Fibroblast of skin of left biceps (primary cell): ENCODE data around the gene PRKCQ.

Source experiments
- DNase-seq, 2 experiments: peaks; one replicate each; pipeline ENCODE4 v3.0.0-alpha.2; 2013; ENCODE audit warnings: low read depth in 2 of 2

The PRKCQ gene

DNA sequence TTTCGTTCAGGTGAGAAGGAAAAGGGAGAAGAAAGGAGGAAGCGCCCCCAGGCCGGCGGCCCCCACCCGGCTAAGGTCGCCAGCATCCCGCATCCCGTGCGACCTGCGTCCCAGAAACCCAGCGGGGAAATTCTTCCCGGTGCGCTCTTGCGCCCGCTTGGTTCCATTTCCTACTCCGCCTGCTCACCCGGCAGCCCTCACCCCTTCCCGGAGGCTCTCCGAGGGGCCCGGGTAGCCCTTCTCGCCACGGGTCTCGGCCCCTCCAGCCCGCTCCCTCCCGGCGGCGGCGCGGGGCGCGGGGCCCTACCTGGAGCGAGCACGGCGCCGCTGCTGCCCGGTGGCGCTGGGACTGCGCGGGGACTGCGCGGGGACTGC, at the start of gene PRKCQ:
TSS of gene PRKCQ (minus strand) at position 373 of the 375 bp plus-strand sequence. CDS start 65,141 bp downstream, outside the sequence.
- peak in 1 of 2 experiments; percentile 2 for DNase-seq

DNA sequence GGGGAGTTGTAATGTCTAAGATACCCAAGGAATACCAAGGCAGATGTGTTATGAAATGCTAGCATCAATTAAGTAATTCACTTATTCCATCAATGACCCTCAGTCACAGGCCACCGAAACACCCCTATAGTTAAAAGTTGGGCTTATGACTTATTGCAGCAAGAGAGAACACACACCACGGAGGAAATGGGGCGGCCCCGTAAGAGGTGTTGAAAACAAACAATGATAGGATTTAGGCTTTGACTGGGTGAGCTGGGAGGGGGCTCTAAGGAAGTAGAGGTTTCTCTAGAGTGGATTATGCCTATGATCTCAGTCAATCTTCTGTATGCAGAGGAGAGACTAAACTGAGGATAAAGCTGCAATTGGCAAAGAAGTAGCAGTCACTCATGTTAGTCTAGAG, 45.4 kb upstream of the PRKCQ start:
- no peak for DNase-seq

DNA sequence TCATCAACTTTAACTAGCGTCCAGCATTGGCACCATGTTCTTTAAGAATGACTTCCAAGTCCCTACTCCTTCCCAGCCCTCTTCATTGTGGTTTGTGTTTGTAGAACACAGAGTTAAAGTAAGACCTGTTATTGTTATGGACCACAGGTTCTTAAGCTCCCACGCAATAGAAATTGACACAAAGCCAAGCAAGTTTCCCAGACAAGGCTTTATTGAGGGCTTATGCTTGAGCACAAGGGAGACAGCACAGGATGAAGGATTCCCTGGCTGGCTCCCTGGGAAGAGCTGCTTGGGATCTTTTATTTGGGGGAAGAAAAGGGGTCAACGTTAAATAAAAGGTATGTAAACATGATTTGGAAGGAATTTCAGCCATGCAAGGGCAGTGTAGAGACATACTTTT, 44.3 kb upstream of the PRKCQ start:
- no peak for DNase-seq

DNA sequence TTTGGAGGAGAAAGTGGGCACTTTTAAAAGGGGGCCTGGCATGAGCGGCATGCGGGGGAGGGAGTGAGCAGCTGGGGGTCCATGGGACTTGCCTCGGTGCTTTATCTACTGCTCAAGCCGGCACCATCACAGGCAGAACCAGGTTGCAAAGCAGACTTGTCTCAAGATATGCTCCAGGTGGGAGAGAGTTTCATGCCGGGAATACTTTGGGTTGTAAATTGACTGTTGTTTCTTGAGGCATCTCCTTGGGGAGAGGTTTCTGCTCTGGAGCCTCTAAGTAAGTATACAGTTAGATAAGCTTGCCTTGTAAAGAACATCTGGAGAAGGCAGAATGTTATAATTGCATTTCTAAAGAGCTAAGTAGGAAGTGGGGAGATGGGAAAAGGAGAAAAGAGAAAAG, 42.8 kb upstream of the PRKCQ start:
- DNase-seq, result no peak

DNA sequence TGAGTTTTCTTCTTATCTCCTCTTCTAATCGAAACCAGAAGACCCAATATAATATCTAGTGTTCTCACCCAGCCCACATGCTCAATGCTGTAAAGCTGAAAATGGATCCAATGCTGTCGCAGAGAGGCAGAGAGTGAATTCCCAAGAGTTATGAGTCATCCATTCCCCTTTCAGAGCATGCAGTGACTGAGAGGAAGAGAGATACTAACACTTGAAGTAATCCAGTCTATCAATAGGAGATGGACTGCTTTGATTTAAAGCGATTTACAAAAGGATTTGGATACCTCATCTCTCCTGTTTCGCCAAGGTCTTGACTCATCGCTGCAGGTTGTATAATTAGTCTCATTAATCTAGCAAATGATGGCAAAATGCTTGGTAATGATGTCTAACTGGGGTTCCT, 41.5 kb upstream of the PRKCQ start:
- peak in 1 of 2 experiments; percentile 2 for DNase-seq

DNA sequence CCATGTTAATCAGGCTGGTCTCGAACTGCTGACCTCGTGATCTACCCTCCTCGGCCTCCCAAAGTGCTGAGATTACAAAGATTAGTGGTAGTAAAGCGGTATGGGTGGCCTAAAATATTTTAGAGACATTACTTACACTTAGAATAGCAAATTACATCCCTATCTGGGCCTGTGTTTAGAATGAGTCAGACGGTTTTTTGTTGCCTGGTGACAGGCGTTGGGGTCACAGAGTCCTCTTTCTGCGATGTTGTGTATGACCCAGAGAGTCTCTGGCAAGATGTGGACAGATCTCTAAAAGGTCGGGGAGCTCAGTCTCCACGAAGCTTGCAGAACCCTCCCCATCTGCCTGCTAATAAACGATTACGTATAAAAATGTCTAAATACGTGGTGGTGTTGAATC, 39.6 kb upstream of the PRKCQ start:
- DNase-seq, result no peak

DNA sequence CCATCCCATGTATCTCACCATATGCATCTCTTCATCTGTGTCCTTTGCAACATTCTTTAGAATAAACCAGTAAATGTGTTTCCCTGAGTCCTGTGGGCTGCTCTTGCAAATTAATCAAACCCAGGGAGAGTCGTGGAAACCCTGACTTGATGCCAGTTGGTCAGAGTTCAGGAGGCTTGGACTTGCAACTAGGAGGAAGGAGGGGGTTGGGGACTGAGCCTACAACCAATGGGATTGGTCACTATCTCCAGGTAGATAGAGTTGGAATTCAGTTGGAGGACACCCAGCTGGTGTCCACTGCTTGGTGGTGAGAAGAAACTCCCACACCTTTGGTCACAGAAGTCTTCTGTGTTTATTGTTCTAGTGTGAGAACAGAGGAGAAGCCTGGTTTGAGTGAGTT, 38.3 kb upstream of the PRKCQ start:
- no peak for DNase-seq

DNA sequence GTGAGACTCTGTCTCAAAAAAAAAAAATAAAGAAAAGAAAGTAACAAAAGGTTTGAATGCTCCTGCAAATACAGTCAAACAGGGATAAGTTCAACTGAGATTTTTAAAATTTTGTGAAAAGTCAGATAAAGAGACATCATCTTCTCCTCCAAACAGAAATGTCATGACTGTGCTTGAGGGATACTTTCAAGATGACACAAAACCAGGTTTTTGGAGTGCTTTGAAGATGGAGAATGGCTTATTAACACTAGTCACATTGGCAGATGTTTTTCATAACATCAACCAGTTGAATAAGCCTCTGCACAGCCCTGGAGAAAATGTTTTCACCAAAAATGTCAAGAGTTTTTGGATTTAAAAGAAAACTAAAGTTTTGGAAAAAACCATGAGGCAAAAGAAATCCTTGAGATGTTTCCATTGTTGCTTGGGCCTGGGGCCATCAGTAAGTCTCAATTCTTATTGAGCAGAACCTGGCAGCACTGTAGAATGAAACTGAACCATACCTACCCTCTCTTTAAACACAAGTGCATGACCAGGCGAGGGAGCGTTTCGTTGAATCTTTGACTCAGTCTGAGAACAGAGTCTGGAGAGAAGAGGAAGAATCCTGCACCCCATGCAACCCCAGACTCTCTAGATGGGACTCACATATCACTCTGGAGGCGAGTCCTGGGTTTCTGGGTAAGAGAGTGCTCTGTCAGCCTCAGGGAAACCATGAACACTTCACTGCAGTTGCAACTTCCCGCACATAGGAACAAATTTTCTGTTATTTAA, 37.4 kb upstream of the PRKCQ start:
- no peak for DNase-seq

DNA sequence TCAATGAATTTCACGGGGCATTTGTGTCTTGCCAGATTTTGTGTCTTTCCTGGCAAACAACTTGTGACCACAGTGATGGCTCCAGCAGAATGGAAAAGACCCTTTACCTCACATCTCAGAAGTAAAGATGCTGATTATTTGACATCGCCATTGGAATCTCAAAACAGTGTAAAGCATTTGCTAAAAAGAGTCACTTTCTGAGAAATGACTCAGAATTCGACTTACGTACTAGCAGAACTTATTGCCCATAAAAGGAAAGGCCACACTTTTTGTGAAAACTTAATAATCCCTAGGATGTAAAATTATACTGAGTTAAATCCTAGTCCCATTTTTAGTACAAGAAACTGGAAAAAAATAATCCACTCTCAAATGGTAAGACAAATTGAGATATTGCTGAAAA, 35.9 kb upstream of the PRKCQ start:
- DNase-seq, result no peak

DNA sequence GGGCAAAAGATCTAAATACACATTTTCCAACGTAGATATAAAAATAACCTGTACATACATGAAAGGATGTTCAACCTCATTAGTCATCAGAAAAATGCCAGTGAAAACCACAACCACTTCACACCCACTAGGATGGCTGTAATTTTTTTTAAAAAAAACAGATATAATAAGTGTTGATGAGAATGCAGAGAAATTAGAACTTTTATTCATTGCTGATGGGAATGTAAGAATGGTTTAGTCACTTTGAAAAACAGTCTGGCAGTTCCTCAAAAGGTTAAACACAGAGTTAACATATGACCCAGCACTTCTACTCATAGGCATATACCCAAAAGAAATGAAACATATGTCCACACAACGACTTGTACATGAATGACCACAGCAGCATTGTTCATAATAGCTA, 32.3 kb upstream of the PRKCQ start:
- DNase-seq, result no peak

DNA sequence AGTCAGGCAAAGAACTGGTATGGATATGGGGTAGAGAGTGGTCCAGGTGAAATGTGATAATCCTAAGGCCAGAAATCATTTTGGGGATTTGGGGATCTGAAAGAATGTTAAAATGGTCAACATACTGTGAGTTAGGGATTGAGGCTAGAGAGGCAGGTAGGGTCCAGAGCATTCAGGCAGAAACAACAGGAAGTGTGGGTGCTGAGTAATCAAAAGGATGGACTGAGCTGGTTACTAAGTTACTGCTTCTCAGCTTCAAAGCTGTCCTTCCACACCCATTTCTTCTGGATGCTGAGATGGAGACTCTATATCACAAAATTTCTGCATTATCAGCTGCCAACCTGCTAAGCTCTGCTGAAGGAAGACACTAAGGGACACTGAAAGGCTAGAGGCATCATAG, 30.6 kb upstream of the PRKCQ start:
- DNase-seq, result no peak

DNA sequence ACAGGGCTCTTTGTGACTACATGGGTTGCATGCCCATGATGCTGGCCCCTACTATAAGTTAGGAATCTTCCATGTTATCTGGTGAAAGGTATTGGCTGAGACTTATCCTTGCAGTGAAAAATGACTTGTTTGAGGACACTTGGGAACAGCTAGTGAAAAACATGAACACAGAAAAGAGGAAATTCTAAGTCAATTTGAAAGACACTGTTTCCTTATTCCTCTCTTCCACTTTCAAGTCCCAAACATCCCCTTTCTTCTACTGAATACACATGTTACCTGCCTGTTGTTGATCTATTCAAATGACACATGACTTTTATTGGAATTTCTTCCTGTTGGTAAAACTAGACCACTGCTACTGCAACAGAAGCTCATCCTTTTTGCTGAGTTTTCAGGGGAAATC, 29.5 kb upstream of the PRKCQ start:
- DNase-seq, result no peak

DNA sequence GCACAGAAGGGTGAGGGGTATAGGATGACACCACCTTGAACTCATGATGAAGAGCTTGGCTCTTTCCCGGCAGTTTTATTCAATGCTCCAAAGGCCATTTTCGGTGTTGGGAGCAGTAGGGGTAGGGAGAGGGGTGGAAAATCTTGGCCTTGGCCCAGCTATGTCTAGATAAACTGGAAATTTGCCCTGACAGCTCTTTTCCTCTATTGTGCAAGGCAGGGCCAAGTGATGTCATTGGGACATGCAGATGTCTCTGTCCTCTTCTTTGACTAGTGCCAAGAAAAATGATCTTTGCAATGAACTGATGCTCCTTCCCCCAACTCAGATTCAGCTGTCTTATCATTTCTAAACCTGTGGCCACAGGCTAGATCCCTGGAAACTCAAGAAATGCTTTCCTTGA, 27.7 kb upstream of the PRKCQ start:
- no peak for DNase-seq

DNA sequence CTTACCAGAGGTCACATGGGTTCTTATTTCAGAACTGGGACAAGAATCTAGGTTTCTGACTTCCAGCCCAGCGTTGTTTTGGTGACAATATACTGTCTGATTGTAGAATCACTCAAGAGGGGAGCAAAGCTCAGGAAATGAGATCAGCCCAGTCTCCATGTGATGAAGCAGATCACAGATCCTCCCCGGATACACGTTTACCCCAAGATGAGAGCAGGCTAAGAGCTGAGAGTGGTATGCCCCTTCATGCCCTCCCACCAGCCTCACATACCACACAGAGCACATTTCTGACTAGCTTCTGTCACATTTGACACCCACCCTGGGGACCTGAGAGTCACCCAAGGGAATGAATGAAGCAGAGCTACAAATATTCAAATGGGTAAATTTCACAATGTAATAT, 27.1 kb upstream of the PRKCQ start:
- no peak for DNase-seq

DNA sequence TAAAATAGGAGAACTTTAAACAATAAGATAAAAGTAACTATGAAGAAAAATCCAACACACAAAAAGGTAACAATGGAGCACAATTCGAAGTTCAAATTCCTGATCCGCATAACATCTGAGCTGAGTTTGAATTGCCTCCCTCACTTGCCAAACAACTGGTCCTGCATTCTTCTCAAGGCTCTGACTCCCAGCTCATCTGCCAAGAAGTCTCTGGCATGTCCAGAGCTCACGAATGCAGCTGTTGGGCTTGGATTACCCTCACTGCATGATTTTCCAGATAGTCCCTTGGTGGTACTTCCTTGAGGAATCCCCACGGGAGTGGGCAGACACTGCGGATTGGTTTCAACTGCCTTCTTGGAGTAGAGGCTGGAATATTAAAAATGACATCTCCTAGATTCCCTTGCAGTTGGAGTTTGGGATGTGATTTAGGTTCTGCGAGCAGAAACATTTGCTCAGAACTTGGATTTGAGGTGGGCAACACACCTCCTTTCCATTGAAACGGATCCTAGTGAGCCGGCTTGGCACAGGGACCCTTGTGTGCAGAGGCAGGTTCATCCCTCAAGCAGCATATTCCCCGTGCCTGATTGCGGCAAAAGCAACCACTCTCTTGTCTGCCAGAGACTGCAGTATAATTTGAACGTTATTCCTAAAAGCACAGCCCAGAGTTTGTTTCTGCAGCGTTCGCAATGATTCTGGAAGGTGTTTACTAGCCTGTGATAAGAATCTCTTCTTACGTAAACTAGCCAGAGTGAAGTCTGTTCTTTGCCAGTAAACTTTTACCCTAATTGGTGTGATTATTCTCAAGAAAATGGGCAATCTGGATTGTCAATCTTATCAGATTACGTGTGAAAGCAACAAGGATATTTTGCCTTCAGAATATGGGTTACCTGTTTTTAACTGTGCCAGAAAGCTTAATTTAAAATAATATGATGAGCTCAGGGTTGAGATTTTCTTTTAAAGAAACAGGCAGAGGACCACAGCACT, 23.4 kb upstream of the PRKCQ start:
- DNase-seq, result no peak

DNA sequence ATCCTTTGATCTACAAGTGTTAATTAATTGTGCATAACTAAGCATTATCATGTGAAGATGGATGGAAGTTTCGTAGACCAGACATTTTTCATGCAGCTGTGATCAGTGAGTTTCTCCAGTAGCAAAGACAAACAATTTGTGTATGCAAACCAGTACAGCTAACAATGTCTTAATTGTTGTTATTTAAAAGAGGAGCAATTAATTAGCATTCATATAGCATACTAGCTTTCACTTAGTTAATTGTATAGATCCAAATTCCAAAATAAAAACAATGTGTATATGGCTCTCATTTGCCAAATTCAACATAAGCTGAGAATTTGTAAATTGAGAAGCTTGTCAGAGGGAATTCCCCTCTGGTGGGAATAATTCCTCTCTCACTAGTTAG, 22.6 kb upstream of the PRKCQ start:
- DNase-seq, result no peak

DNA sequence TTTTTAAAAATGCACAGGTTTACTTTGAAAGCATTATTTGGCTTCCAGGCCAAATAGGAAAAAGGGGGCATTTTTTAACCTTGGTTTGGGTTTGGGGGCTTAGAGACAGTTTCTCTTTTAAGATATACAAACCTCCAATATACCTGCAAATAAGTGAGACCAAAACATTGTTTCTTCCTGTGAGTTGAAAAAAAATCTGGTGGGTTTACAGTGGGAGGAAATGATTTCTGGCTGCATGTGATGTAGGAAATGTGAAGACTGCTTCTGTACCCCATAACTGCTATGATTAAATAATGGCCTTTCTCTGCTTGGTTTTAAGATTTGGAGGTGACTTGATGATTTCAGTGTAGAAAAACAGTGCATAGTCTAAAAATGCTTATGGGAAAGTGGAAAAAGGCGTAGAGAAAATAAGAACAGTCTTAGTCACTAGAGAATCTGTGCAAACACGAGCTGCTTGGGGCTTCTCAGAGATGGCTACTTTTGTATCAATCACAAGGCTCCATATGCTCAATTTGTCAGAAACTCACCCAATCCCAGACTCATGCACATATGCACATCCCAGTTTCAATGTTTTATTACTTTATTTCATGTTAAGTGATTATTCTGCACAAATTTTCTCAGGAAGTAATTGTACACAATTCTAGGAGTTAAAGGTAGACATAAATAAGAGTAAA, 22.1 kb upstream of the PRKCQ start:
- DNase-seq, result no peak

DNA sequence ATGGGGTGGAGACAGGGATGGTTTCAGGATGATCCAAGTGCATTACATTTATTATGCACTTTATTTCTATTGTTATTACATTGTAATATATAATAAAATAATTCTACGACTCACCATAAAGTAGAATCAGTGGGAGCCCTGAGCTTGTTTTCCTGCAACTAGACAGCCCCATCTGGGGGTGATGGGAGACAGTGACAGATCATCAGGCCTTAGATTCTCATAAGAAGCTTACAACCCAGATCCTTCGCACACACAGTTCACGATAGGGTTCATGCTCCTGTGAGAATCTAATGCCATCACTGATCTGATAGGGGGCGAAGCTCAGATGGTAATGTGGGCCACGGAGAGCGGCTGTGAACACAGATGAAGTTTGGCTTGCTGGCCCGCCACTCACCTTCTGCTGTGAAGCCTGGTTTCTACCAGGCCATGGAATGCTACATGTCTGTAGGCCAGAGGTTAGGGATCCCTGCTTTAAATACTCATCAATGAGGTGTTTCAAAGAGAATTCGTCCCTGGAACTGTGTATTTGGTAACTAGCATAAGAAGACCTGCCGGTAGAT, 21.2 kb upstream of the PRKCQ start:
- DNase-seq, result no peak

DNA sequence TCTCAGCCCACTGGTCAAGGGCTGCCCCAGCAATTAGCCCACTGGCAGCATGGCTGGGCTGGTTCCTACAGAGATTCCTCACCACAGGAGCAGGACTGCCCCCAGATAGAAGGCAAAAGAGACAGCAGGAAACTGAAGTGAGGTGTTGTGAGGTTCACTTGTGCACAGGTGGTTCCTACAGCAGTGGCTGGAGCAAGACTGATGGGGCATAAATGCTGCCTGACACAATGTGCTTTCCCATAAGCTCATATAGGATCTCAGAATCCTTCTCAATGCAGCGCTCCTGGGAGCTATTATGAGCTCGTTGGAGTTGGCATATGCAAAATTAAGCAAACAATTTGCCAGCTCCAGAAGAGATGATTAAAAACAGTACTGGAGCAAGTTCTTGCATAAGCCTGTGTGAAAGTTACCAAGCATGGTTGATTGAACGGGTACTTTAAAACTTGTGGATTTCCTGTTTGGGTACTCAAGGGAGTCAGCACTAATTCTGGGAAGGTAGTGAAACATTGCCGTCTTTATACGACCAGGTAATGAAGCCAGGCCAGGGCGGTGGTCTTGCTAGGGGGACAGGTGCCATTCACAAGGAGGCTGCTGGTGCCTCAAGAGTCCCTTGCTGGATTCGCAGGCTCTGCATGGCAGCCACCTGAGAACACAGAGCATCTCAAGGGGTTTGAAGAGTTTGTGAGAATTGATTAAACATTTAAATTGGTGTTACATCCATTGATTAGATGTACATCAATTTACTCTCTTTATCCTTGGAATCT, 20.3 kb upstream of the PRKCQ start:
- DNase-seq, result no peak

DNA sequence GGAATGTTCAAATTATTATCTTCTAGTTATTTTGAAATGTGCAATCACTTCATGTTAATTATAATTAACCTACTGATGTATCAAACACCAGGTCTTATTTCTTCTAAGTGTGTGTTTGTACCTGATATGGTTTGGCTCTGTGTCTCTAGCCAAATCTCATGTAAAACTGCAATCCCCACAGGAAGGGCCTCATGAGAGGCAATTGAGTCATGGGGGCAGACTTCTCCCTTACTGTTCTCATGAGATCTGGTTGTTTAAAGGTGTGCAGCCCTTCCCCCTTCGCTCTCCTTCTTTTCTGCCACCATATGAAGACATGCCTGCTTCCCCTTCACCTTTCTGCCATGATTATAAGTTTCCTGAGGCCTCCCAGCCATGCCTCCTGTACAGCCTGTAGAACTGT, 18.6 kb upstream of the PRKCQ start:
- no peak for DNase-seq

DNA sequence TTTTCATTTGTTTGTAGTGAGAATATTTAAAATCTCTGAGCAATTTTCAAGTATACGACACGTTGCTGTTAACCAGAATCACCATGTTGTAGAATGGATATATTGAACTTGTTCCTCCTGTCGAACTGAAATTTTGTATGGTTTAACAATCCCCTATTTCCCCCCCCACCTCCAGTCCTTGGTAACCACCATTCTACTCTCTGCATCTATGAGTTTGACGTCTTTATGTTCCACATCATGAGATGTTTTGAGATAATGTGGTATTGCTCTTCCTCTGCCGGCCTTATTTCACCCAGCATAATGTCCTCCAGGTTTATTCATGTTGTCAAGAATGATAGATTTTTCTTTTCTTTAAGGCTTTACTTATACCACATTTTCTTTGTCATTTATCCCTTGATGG, 17.4 kb upstream of the PRKCQ start:
- no peak for DNase-seq
